Measurements from ENCODE around the gene IL17RE.
"Not testable (repeated sequence)": the region's sequence is repeated elsewhere in the genome, so short reads cannot be mapped to it uniquely, and the experiment has no call there.

GRCh38 chr3:9876255-9876654 is 26.4 kb upstream of the IL17RE start:
- not testable (repeated sequence) for TF ChIP-seq CTCF (conservative IDR thresholded peaks at IDR 0.05 in 1 of 2, IDR thresholded peaks at IDR 0.05 in 1 of 2; ENCODE audit: extremely low read depth in 1 of 2, insufficient read depth in 1 of 2, low read depth in 1 of 2, low read length in 2 of 2); EZH2 (IDR thresholded peaks at IDR 0.05; ENCODE audit: borderline replicate concordance, low read length)
